ENCODE data around the gene TMEM63A.

TMEM63A gene

GRCh38 chr1:225860876-225861441, 21.2 kb downstream of the TMEM63A start:
- no peak for DNase-seq (ENCODE audit: low spot score)

GRCh38 chr1:225860107-225860506, 22.1 kb downstream of the TMEM63A start:
- TF ChIP-seq CTCF (IDR thresholded peaks at IDR 0.05; ENCODE audit: extremely low read depth, missing control alignments) = no peak
- DNase-seq (ENCODE audit: low spot score) = no peak

More at GRCh38 chr1:225860876-225861441, 21.2 kb downstream of the TMEM63A start:
- no peak for TF ChIP-seq CTCF (IDR thresholded peaks at IDR 0.05; ENCODE audit: extremely low read depth, missing control alignments)

- no peak for DNase-seq (ENCODE audit: low spot score)
- TF ChIP-seq CTCF (IDR thresholded peaks at IDR 0.05; ENCODE audit: extremely low read depth, missing control alignments) = no peak
Observed at GRCh38 chr1:225859151-225859550, 23.0 kb downstream of the TMEM63A start.

GRCh38 chr1:225857256-225857655, 24.9 kb downstream of the TMEM63A start:
- DNase-seq (ENCODE audit: low spot score) = no peak
- TF ChIP-seq CTCF (IDR thresholded peaks at IDR 0.05; ENCODE audit: extremely low read depth, missing control alignments) = no peak

- TF ChIP-seq CTCF (IDR thresholded peaks at IDR 0.05; ENCODE audit: extremely low read depth, missing control alignments) = no peak
- DNase-seq (ENCODE audit: low spot score) = no peak
Observed at GRCh38 chr1:225855503-225856300, 26.5 kb downstream of the TMEM63A start.

- DNase-seq (ENCODE audit: low spot score) = no peak
- no peak for TF ChIP-seq CTCF (IDR thresholded peaks at IDR 0.05; ENCODE audit: extremely low read depth, missing control alignments)
Observed at GRCh38 chr1:225853441-225853840, 28.7 kb downstream of the TMEM63A start.

GRCh38 chr1:225852413-225853124, 29.6 kb downstream of the TMEM63A start:
- TF ChIP-seq CTCF (IDR thresholded peaks at IDR 0.05; ENCODE audit: extremely low read depth, missing control alignments) = no peak
- no peak for DNase-seq (ENCODE audit: low spot score)
